ENCODE results near the gene PLEKHM3. TPM values are rescaled to one million over a fixed set of nuclear protein-coding genes. Genes with fewer than 3 reads are reported as not detected.

The PLEKHM3 gene, protein sequence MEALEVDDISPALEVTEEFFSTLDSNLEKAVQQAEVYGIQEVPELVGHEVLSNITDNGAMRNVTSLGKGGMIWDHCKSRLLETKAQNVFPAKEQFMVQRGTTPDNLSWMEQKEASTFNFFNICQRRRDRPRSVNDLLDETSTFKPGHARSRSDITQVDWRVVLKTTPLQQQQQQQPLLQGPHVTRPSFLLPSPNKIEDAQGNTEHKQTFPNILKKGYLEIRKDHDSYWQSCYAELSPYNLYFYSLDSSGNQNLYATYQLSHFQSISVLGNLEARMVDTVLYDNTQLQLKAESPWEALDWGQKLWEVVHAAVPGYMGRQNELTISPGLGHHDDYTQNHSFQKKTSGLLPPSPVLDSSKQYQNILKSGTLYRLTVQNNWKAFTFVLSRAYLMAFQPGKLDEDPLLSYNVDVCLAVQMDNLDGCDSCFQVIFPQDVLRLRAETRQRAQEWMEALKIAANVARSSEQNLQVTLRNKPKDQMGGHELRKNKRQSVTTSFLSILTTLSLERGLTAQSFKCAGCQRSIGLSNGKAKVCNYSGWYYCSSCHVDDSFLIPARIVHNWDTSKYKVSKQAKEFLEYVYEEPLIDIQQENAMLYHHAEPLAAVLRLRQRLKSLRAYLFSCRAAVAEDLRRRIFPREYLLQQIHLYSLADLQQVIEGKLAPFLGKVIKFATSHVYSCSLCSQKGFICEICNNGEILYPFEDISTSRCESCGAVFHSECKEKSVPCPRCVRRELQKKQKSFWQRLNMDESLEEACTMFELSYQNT
- total RNA-seq, result 7.2 and 11.1 TPM in 2 replicates

DNA sequence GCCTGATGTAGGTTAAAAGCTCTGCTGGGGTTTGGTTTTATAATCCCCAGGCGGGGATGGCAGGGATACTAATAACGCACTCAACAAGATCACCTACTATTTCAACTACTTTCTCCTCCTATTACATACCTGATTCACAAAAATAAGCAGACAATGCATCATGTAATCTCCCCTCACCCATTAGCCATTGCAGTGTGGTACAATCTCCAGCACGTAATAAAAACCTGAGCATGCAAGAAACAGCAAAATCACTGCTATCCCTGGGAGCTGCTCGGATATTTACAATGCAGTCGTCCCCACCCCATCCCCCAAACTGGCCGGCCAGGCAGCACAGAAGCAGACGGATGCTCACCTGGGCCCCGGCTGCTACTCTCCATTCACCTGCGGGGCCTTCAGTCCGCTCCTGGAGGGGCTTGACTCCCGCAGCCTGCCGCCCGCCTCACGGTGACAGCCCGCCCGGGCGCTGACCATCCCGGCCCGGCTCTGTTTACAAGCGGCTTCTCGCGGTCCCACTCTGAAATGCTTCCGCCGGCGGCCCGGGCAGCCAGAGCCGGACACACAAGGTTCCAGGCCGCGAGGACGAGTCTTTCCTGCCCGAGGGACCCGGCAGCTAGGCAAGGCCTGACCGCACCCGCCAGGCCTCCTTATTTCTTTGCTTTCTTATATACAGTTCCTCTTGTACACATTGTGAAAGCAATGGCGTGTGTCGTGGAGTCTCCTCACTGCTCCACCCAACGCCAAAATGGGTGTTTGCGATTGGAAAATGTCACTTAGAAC, at the start of gene PLEKHM3:
PLEKHM3 (minus strand) TSS at position 491 of the 777 bp plus-strand sequence. CDS start 23,888 bp downstream, outside the sequence.
- DNase-seq (ENCODE audit: low read depth in 2 of 2), result peak; percentile 69 to 86

DNA sequence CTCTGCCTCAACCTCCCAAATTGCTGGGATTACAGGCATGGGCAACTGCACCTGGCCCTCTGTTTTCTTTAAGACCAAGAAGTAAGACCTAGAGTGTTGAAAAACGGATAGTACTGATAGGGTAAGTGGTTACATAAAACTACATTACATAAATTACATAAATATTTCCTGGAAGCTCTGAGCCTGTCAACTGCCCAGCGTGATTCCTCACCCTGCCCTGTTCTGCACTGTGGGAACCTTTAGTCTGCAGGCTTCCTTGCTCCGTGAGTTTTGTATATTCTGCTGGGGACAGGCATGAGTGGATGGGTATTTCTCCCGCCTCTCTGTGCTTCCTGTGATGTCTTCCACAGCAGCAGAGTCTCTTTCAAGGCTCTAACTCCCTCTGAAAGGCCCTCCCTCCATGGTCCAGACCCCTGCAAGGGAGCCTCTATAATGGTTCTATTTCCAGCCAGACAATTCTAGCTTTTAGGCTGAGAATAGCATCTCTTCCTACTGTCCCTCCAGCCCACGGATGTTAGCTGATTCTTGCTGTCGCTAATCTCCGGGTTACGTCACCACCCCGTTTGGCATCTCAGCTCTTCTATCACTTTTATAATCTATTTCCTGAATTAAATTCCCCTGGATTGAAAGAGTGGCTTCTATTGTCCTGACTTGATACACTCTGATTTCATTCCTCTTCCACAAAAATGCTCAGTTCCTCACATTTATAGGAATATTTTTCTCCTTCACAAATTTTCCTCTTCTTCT, 49.5 kb upstream of the PLEKHM3 start:
- DNase-seq (ENCODE audit: low read depth in 2 of 2), result no peak

DNA sequence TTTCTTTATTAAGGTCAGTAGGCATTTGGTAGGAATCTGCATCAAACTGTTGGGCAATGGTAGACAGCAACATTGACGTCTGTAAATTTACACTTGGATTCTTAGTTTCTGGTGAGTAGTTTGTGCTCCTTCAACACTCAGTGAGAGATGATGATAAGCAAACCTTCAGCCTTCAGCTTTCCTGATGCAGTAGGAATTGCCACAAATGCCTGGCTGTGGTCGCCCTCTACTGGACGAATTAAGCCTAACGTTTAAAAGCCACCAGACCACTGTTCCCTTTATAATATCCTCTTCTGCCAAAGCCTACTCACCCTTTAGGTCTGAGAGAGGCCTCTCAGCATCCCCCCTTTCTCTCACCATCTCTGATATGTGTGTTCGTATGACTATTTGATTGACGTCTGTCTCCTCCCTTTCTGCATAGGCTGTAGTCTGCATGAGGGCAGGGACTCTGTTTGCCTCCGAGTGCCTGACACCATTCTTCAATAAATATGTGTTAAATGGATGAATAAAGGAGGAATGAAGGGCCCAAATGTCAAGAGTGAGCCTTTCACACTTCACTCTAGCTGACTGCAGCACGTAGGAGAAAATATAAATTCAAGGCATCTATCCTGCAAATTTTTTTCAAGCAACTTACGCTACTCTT, 47.0 kb upstream of the PLEKHM3 start:
- peak; percentile 47 to 72 for DNase-seq (ENCODE audit: low read depth in 2 of 2)

DNA sequence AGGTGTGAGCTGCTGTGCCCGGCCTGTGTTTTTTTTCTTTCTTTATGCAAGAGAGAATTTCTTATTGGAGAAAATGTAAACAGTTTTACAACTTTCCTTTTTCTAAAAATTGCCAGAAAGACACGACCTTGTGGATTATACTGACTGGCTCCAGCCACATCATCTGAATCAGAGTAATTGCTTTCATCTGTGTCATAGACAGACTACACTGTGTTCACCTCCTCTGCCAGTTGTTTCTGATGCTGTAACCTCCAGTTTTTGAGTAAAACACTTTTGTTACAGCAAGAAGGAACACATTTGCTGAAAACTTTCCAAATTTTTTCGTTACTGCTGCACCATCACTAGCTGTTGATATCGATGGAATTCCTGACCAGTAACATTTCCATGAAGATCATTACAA, 43.9 kb upstream of the PLEKHM3 start:
- DNase-seq (ENCODE audit: low read depth in 2 of 2), result no peak

DNA sequence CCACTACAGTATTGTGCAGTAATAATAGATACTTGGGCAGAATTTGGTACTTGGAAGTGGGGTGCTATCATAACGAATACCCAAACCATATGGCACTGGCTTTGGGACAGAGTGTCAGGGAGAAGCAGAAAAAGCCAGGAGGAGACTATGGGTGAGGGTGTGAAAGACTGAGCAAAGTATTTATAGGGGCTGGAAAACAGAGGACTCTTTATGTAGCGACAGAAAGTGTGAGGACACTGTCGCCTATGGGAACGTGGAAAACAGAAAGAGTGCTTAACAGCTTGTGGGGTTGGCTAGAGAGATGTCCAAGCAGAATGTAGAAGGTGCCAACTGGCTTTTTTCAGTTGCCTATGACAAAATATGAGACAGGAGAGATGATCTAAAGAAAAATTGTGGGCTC, 40.7 kb upstream of the PLEKHM3 start:
- no peak for DNase-seq (ENCODE audit: low read depth in 2 of 2)

DNA sequence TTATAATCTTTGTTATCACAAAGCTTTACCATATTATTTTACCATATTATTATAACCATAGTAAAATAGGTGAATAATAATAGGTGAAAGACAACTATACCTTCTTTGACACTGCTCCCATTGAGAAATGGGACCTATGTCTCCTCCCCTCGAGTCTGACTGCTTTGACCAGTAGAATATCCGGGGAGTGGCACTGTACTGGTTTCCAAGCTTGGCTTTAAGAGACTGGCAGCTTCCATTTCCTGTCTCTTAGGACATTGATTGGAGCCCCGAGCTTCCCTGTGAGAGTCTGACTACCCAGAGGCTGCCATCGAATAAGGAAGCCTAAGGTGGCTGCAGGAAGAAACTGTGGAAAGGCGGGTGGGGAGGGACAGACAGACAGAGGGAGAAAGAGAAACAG, 40.1 kb upstream of the PLEKHM3 start:
- DNase-seq (ENCODE audit: low read depth in 2 of 2), result no peak

DNA sequence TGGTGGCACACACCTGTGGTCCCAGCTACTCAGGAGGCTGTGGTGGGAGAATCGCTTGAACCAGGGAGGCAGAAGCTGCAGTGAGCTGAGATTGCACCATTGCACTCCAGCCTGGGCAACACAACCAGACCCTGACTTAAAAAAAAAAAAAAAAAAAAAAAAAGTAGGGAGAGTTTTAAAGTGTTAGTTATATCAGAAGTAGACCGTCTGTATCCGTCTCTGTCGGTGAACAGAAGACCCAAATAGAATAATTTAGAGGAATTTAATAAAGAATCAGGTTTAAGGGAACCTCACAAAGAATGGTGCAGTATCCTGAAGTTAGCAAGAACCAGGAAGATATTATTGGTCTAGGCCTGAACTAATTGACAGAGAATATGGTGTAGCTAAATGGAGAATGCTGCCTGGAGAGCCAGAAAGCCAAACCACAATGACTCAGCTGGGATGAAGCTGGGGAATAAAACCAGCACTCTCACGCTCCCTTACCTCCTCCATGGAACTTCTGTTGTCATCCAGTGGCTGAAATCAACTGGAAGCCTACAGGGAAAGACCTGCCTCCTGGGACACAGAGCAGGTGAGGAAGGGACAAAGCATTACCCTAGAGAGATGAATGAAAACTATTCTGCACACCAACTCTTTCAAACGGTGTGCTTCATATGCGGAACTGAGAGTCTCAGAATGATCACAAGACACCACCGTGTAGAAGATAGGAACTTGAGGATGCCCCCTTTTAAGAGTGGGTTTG, 39.1 kb upstream of the PLEKHM3 start:
- no peak for DNase-seq (ENCODE audit: low read depth in 2 of 2)

DNA sequence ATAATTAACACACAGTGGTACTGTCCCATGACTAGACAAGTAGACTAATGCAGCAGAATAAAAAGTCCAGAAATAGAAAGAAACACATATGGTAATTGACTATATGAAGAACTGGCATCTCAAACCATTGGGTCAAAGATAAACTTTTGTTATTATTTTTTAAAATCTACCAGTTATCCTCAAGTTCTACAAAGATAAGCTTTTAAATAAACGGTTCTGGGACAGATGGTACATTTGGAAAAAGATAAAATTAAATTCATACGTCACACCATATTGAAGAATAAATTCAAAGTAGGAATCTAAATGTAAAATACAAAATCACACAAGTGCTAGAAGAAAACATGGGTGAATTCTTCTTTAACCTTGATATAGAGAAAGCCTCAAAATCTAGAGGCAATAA, 37.6 kb upstream of the PLEKHM3 start:
- no peak for DNase-seq (ENCODE audit: low read depth in 2 of 2)

DNA sequence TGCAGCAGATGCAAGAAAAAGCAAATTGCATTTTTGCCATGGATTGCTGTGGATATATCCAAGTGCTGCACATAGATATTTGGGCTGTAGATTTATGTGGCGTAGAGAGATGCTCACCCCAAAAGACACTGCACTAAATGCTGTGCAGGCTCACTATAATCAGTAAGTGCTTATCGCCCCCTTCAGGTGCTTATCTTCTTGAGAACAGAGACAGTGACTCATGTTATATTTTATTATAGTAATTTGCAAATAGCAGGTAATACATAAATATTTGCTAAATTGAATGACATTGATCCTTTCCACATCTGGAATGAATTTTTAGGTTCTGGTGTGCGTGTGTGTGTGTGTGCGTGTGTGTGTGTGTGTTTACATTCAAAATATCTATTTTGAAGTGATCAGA, 36.8 kb upstream of the PLEKHM3 start:
- DNase-seq (ENCODE audit: low read depth in 2 of 2), result peak; percentile 23 to 55

DNA sequence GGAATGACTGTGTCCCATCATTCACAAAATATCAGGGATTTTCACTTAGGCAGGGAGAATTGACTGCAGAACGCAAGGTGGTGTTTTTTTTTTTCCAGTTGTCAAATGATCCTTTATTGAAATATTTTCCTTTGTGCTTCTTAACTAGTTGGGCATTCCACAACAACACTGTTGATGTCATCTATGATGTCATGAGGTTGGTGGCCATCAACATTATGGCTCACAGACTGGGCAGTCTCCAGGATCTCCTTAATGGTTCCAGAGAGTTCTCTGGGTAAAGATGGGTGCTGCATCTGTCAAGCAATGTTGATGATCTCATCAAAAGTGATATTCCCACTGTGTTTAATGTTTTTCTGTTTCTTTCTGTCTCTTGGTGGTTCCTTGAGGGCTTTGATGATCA, 31.8 kb upstream of the PLEKHM3 start:
- no peak for DNase-seq (ENCODE audit: low read depth in 2 of 2)

DNA sequence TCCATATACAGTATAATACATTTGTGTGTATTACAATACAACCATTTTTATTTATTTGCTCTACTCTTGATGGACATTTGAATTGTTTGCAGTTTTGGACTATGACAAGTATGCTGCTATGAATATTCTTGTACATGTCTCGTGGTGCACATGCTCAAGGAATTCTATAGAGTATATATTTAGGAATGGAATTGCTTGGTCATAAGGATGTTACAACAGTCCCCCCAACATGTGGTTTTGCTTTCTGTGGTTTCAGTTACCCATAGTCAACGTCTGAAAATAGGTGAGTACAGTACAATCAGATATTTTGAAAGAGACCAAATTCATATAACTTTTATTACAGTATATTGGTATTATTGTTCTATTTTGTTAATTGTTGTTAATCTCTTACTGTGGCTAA, 24.1 kb upstream of the PLEKHM3 start:
- DNase-seq (ENCODE audit: low read depth in 2 of 2), result no peak

DNA sequence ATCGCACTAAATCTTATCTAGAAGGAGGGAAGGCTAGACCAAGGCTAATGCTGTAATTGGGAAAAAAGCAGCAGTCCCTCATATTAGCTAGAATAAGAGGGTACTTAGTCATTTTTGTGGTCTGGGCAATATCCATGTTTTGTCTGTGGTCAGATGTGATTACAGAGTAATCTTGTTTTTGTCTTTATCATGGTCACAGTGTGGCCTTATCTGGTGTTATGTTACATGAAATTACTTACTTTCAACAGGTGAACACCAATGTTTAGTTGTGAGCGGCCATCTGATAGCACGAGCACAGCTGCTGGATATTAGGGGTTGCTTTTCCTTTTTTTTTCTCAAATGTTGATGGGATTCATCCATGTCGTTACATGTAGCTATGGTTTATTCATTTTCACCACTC, 23.7 kb upstream of the PLEKHM3 start:
- no peak for DNase-seq (ENCODE audit: low read depth in 2 of 2)

DNA sequence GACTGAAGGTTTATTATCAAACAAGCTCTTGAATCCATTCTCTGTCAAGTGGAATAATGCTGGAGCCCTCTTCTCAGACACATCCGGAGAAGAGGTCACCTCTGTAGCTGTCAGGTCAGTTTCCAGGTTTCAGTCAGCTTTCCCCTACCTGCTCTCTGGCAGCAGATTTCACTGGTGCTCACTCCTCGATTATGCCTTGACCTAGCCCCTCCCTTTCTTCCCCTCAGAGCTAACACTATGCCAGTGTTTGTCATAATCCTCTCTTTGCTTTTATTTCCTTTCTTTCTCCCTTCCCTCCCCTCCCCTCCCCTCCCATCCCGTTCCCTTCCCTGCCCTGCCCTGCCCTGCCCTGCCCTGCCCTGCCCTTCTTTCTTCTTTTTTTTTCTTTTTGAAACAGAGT, 22.5 kb upstream of the PLEKHM3 start:
- DNase-seq (ENCODE audit: low read depth in 2 of 2), result no peak

DNA sequence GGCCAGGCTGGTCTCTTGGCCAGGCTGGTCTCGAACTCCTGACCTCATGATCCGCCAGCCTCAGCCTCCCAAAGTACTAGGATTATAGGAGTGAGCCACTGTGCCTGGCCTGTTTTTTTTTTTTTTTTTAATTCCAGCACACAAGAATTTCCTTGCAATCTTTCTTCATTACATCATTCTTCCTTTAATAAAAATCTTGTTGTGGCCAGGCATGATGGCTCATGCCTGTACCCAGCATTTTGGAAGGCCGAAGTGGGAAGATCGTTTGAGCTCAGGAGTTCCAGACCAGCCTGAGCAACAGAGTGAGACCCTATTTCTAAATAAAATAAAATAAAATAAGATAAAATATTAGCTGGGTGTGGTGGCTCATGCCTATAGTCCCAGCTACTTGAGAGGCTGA, 21.4 kb upstream of the PLEKHM3 start:
- DNase-seq (ENCODE audit: low read depth in 2 of 2), result no peak

DNA sequence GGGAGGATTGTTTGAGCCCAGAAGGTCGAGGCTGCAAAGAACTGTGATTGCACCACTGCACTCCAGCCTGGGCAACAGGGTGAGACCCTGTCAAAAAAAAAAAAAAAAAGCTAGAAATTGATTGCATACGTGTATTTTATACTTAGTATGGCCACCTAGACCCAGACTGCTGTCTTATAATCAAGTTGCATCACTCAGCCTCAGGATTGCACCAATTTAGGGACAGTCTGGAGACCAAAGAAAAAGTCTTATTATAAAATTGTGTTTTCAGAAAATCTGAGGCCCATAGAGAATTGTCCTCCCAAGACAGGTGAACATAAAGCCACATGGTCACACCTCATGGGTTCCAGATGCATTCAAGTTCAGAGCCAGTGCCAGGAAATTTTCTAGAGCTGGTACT, 17.1 kb upstream of the PLEKHM3 start:
- DNase-seq (ENCODE audit: low read depth in 2 of 2), result no peak

DNA sequence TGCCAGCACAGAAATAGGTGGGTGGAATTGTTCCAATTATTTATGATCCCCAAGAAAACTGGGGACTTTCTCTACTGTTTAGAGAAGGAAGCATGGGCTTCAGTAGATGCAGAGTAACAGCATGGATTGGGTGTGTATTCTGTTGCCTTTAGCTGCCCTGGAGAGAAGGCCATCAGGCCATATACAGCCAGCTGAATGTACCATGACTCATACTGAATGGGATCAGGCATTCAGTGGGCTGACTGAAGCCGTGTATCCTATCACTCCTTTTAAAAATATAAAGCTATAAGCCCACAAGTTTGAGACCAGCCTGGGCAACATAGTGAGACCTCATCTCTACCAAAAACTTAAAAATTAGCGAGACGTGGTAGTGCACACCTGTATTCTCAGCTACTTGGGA, 16.7 kb upstream of the PLEKHM3 start:
- no peak for DNase-seq (ENCODE audit: low read depth in 2 of 2)

DNA sequence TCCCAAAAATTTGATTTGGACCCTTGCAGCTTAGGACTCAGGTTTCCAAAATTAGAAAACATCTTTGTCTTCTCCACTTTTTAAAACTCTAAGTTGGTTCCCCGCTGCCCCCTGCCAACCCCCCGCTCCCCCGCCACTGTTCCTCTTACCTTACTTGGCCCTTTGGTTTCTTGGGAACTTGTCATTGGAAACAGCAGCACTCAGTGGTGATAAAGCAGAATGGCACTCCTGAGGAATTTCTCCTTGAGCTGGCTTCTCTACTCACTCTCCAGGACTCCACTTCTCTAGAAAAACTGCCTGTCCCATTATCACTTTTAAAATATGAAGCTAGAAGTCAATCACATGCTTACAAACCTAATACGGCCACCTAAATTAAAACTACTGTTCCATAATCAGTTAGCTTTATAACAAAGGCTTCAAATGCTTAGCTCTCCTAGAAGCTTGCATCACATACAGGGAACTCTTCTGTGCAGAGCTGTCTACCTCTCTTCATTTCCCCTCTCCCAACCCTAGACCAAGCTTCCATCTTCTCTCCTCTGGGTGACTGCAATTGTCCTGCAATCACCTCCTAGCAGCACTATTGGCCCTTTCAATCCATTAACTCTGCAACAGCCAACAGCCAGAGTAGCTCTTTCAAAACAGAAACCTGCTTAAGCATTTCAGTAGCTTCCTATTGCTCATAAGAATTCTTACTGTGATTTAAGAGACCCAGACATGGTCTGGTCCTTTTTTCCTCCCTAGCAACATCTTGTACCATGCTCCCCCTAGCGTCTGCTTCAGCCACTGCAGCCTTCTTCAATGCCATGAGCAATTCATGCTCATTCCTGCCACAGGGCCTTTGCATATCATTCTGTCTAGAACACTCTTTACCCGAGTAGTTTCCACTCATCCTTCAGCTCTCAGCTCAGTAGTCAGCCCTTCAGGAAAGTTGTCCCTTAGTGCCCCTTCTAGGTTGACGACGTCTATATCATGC, 15.2 kb upstream of the PLEKHM3 start:
- DNase-seq (ENCODE audit: low read depth in 2 of 2), result peak; percentile 27 to 72

DNA sequence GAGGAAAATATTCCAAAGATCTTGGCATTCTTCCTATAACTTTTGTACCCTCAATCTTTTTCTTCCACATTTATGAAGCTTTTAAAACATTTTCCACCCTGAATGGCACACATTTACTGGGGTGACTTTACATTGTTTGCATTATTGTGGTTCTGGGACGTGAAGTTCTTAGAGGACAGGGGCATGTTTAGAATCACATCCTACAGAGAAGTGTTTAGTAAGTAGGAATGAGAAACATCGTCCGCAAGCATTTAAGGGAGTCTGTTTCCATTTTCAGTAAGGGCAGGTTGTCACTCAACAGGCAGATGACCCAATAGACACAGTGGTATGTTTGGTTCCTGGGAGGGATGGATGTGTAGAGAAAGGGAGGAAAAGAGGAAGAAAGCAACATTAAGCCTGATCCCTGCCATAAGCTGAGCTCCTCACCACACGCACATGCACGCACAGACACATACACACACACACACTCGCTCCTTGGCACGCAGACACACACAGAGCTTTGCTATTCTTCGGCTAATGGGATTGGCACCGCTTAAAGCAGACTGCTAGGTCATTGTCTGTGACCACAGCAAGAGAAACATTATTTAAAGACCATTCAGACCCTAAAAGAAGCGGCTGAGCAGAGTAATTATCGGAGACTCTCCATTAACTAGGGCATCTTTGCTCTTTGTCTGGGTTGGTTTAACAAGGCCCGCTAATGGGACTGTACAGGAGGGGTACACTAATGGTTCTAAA, 14.2 kb upstream of the PLEKHM3 start:
- no peak for DNase-seq (ENCODE audit: low read depth in 2 of 2)
